WTC11 (cell line): Measurements from ENCODE around the gene PKHD1.

Experiments used
- GTF2I ChIP-seq: fragments of 250-450 bp; sonication (Bioruptor Pico); conservative IDR thresholded peaks from 2 replicates; pipeline ENCODE4 v1.4.0; 2021; ENCODE audit warnings: mild to moderate bottlenecking
- TEAD4 ChIP-seq: sonication (generic); formaldehyde crosslinking; IDR thresholded peaks from 2 replicates; pipeline ENCODE4 v1.8.0; 2022; ENCODE audit warnings: mild to moderate bottlenecking, missing genetic modification reagents
- ZBTB21 ChIP-seq: sonication (generic); formaldehyde crosslinking; IDR thresholded peaks from 2 replicates; pipeline ENCODE4 v1.8.1; 2023; ENCODE audit warnings: mild to moderate bottlenecking, missing genetic modification reagents, borderline replicate concordance
- ZNF671 ChIP-seq: fragments of 250-450 bp; sonication (Bioruptor Pico); IDR thresholded peaks from 2 replicates; pipeline ENCODE4 v1.8.0; 2021; ENCODE audit warnings: mild to moderate bottlenecking
- TF ChIP-seq, protein P1 (sequence below): sonication (generic); formaldehyde crosslinking; IDR thresholded peaks from 2 replicates; pipeline ENCODE4 v1.8.0; 2022; ENCODE audit warnings: mild to moderate bottlenecking, missing genetic modification reagents
- TF ChIP-seq, protein P2 (sequence below): fragments of 200-600 bp; IDR thresholded peaks from 2 replicates; pipeline ENCODE4 v1.8.0; 2022; ENCODE audit warnings: antibody characterized with exemption
- TF ChIP-seq, protein P3 (sequence below): sonication (generic); formaldehyde crosslinking; IDR thresholded peaks from 2 replicates; pipeline ENCODE4 v1.8.0; 2023; ENCODE audit warnings: mild to moderate bottlenecking, missing genetic modification reagents
- TF ChIP-seq, protein P4 (sequence below): fragments of 250-450 bp; sonication (Bioruptor Pico); IDR thresholded peaks from 2 replicates; pipeline ENCODE4 v1.9.0; 2021; ENCODE audit warnings: mild to moderate bottlenecking
- TF ChIP-seq, protein P5 (sequence below): sonication (generic); formaldehyde crosslinking; conservative IDR thresholded peaks from 2 replicates; pipeline ENCODE4 v1.8.1; 2023; ENCODE audit warnings: mild to moderate bottlenecking, low read depth, missing genetic modification reagents, moderate library complexity
- TF ChIP-seq, protein P6 (sequence below): fragments of 250-450 bp; sonication (Bioruptor Pico); conservative IDR thresholded peaks from 2 replicates; pipeline ENCODE4 v1.9.0; 2021; ENCODE audit warnings: mild to moderate bottlenecking

DNA sequence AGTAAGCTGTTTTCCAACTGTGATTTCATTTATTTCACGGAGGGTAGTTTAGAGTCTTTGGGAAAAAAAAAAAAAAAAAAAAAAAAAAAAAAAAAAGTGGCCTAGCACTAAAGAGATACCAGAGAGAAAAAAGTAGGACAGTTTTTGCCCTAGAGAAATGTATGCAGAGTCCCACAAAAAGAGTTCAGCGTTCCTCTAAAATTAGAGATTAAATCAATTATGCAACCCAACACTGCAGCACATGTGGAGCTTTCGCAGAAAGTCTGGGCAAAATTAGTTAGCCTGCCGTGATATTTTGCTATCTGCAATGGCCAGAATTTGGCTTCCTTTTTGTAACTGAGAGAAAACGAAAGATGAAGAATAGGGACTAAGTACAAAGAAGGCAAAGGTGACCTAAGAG is 309.8 kb downstream of the PKHD1 start:
- TF ChIP-seq, protein P1, sequence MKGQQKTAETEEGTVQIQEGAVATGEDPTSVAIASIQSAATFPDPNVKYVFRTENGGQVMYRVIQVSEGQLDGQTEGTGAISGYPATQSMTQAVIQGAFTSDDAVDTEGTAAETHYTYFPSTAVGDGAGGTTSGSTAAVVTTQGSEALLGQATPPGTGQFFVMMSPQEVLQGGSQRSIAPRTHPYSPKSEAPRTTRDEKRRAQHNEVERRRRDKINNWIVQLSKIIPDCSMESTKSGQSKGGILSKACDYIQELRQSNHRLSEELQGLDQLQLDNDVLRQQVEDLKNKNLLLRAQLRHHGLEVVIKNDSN (CRISPR knock-in tag), result no peak
- TF ChIP-seq ZBTB21 (CRISPR knock-in tag), result no peak
- TF ChIP-seq, protein P2, sequence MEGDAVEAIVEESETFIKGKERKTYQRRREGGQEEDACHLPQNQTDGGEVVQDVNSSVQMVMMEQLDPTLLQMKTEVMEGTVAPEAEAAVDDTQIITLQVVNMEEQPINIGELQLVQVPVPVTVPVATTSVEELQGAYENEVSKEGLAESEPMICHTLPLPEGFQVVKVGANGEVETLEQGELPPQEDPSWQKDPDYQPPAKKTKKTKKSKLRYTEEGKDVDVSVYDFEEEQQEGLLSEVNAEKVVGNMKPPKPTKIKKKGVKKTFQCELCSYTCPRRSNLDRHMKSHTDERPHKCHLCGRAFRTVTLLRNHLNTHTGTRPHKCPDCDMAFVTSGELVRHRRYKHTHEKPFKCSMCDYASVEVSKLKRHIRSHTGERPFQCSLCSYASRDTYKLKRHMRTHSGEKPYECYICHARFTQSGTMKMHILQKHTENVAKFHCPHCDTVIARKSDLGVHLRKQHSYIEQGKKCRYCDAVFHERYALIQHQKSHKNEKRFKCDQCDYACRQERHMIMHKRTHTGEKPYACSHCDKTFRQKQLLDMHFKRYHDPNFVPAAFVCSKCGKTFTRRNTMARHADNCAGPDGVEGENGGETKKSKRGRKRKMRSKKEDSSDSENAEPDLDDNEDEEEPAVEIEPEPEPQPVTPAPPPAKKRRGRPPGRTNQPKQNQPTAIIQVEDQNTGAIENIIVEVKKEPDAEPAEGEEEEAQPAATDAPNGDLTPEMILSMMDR, result no peak
- TF ChIP-seq, protein P3, sequence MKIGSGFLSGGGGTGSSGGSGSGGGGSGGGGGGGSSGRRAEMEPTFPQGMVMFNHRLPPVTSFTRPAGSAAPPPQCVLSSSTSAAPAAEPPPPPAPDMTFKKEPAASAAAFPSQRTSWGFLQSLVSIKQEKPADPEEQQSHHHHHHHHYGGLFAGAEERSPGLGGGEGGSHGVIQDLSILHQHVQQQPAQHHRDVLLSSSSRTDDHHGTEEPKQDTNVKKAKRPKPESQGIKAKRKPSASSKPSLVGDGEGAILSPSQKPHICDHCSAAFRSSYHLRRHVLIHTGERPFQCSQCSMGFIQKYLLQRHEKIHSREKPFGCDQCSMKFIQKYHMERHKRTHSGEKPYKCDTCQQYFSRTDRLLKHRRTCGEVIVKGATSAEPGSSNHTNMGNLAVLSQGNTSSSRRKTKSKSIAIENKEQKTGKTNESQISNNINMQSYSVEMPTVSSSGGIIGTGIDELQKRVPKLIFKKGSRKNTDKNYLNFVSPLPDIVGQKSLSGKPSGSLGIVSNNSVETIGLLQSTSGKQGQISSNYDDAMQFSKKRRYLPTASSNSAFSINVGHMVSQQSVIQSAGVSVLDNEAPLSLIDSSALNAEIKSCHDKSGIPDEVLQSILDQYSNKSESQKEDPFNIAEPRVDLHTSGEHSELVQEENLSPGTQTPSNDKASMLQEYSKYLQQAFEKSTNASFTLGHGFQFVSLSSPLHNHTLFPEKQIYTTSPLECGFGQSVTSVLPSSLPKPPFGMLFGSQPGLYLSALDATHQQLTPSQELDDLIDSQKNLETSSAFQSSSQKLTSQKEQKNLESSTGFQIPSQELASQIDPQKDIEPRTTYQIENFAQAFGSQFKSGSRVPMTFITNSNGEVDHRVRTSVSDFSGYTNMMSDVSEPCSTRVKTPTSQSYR, result no peak
- TF ChIP-seq, protein P4, sequence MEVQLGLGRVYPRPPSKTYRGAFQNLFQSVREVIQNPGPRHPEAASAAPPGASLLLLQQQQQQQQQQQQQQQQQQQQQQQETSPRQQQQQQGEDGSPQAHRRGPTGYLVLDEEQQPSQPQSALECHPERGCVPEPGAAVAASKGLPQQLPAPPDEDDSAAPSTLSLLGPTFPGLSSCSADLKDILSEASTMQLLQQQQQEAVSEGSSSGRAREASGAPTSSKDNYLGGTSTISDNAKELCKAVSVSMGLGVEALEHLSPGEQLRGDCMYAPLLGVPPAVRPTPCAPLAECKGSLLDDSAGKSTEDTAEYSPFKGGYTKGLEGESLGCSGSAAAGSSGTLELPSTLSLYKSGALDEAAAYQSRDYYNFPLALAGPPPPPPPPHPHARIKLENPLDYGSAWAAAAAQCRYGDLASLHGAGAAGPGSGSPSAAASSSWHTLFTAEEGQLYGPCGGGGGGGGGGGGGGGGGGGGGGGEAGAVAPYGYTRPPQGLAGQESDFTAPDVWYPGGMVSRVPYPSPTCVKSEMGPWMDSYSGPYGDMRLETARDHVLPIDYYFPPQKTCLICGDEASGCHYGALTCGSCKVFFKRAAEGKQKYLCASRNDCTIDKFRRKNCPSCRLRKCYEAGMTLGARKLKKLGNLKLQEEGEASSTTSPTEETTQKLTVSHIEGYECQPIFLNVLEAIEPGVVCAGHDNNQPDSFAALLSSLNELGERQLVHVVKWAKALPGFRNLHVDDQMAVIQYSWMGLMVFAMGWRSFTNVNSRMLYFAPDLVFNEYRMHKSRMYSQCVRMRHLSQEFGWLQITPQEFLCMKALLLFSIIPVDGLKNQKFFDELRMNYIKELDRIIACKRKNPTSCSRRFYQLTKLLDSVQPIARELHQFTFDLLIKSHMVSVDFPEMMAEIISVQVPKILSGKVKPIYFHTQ, result no peak
- no peak for TF ChIP-seq GTF2I (CRISPR knock-in tag)
- no peak for TF ChIP-seq TEAD4
- TF ChIP-seq ZNF671 (CRISPR knock-in tag), result no peak
- TF ChIP-seq, protein P5, sequence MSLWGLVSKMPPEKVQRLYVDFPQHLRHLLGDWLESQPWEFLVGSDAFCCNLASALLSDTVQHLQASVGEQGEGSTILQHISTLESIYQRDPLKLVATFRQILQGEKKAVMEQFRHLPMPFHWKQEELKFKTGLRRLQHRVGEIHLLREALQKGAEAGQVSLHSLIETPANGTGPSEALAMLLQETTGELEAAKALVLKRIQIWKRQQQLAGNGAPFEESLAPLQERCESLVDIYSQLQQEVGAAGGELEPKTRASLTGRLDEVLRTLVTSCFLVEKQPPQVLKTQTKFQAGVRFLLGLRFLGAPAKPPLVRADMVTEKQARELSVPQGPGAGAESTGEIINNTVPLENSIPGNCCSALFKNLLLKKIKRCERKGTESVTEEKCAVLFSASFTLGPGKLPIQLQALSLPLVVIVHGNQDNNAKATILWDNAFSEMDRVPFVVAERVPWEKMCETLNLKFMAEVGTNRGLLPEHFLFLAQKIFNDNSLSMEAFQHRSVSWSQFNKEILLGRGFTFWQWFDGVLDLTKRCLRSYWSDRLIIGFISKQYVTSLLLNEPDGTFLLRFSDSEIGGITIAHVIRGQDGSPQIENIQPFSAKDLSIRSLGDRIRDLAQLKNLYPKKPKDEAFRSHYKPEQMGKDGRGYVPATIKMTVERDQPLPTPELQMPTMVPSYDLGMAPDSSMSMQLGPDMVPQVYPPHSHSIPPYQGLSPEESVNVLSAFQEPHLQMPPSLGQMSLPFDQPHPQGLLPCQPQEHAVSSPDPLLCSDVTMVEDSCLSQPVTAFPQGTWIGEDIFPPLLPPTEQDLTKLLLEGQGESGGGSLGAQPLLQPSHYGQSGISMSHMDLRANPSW (CRISPR knock-in tag), result no peak
- TF ChIP-seq, protein P6, sequence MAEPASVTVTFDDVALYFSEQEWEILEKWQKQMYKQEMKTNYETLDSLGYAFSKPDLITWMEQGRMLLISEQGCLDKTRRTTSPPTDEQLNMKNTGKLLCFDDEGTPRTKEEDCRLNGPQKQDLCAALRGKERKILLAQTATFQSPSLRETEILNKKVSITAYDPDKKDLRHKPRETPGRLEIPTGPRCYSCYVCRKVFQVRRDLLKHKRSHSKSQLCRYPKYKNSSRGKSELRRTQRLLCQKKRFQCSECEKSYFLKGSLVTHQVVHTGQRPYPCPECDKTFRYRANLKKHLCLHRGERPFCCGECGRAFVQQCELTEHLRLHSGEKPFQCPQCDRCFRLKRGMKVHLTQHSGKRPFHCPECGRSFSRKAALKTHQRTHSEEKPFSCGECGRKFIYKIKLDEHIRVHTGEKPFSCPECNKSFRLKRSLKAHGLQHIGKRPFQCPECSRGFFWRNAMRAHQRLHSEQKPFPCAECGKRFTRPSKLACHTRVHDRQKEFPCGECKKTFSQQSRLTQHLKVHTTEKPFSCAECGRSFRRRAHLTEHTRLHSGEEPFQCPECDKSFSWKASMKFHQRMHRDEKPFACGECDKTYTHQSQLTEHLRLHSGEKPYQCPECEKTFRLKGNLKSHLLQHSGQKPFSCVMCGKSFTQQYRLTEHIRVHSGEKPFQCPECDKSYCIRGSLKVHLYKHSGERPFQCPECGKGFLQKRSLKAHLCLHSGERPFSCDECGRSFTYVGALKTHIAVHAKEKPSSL (CRISPR knock-in tag), result no peak
